ENCODE data around the gene MAML3.
"Not testable (repeated sequence)": the region's sequence is repeated elsewhere in the genome, so short reads cannot be mapped to it uniquely, and the experiment has no call there.

The MAML3 gene

DNA sequence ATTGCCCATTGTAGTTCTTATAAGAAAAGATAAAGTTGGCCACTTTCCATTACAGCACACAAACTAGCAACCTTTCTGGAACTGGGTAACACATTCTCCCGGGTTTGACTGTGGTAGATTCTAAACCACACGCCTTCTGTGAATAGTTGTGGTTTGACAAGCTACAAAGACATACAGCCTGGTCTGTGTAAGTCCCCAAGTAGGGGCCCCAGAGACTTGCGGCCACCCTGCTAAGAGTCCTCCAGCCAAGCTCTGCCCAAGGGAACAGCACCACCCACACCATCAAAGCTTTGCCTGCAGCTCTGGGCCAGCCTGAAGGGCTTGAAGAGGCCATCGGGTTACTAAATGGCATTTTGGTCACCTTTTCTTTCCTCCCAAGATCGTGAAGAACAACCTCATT is 203.4 kb downstream of the MAML3 start:
- DNase-seq (ENCODE audit: low read depth, low spot score): no peak
- no peak overlapping the region for H3K27ac ChIP-seq

DNA sequence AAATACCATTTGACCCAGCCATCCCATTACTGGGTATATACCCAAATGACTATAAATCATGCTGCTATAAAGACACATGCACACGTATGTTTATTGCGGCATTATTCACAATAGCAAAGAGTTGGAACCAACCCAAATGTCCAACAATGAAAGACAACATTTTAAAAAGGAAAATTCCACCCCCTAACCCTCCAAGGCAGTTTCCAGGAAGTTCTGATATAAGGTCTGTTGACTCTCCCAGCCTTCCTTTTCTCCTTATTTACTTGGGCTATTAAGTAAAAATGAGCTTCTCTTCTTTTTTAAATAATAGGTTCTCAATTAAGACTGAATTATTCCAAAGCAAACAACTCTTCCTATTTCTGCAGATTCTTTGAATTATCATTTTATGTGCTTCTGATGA is 209.1 kb downstream of the MAML3 start:
- not testable (repeated sequence) for DNase-seq (ENCODE audit: low read depth, low spot score); H3K27ac ChIP-seq

DNA sequence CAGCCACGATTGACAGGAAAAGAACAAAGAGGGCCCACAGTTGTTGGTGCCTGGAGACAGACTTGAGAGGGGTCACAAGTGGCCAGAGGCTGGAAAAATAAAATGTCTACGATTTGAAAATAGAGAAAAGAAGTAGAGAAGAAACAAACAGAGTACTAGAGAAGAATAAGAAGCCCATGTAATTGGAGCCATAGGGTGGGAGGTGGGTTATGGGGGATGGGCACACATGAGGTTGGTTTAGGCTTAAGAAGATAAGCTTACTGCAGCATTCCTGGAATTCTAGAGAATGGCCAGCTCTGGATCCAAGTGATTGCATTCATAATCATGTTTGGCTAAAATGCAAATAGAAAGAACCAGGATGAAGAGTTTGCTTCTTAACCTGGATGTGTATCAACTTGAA is 210.7 kb downstream of the MAML3 start:
- DNase-seq (ENCODE audit: low read depth, low spot score): no peak

DNA sequence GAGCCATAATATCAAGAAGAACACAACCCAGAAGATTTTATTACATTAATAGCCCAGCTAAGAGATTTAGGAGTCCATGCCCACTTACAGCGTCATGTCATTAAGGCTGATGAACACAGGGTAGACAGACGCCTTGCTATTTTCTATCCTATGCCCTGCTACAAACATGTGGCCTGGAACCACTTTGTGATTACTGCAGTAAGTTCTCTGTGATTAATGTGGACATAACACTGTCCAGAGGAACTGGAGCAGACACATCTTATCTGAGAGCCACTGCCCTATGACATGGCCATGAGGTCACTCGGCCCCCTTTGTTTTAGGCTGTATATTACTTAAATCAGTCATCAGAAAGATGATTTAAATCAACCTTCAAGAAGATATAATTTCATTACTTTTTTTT is 211.7 kb downstream of the MAML3 start:
- no peak overlapping the region for H3K27ac ChIP-seq
- DNase-seq (ENCODE audit: low read depth, low spot score): no peak

More for the DNA sequence above, 210.7 kb downstream of the MAML3 start:
- H3K27ac ChIP-seq: no peak overlapping the region

DNA sequence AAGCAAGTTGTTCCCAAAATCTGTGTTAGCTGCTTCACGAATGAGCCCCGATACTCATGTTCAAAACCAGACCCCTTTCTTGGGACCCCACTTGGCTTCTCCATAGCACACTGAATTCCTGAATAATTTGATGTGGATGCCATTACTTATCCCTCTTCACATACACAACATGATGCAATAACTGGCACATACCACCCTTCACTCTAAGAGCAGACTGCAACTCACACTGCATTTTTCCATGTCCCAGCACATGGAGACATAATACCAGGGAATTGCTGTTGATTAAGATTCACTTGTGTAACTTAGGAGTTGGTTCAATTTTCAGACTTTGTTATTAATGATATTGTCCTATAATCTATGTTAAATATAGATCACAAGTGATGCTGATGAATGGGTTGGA is 213.4 kb downstream of the MAML3 start:
- H3K27ac ChIP-seq: no peak overlapping the region
- DNase-seq (ENCODE audit: low read depth, low spot score): no peak

DNA sequence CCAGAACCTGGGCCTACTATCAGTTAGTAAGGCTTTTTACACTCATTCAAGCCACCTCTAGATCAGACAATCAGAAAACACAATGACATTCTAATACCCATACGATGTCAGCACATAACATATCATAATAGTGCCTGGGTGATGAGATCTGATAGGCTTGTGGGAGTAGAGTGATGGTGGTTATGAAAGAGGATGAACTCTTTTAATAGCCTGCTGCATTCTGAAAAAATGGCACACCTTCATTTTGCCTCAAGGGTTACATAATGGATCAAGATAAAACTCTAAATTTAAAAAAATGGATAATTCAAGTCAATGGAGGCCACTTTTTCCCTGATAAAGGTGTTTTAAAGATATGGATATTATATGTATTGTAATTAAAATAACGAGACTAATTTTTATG is 215.6 kb downstream of the MAML3 start:
- no peak overlapping the region for H3K27ac ChIP-seq
- no peak for DNase-seq (ENCODE audit: low read depth, low spot score)

DNA sequence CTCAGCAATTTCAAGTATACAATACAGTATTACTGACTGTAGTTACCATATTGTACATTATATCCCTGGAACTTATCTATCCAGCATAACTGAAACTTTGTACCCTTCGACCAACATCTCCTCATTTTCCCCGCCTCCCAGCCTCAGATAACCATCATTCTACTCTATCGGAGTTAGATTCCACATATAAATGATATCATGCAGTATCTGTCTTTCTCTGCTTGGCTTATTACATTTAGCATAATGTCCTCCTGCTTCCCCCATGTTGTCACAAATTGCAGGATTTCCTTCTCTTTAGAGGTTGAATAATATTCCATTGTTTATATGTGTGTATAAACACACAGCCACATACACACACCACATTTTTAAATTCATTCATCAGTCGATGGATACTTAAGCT is 218.1 kb downstream of the MAML3 start:
- DNase-seq (ENCODE audit: low read depth, low spot score): no peak
- no peak overlapping the region for H3K27ac ChIP-seq

DNA sequence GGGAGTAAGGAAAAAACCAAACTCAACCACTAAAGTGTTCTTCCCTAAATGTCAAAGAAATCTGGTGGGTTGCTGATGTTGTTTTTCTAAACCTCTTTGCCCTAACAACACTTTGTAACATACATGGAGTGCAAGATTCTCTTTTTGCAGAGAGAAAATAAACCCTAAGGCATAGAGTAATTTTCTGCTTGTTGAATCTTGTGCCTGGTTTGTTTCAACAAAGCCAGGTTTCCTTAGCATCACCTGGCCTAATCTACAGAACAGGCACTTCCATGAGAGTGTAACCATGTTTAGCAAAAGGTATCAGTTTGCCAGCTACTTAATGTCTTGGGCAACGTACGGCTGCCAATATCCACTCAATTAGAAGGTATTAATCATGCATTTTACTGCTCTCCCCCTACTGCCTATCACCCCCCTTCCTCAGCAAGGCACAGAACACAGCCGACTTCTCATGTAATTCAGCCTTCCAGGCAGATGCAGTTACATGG is 219.2 kb downstream of the MAML3 start:
- no peak for DNase-seq (ENCODE audit: low read depth, low spot score)
- H3K27ac ChIP-seq: no peak overlapping the region

DNA sequence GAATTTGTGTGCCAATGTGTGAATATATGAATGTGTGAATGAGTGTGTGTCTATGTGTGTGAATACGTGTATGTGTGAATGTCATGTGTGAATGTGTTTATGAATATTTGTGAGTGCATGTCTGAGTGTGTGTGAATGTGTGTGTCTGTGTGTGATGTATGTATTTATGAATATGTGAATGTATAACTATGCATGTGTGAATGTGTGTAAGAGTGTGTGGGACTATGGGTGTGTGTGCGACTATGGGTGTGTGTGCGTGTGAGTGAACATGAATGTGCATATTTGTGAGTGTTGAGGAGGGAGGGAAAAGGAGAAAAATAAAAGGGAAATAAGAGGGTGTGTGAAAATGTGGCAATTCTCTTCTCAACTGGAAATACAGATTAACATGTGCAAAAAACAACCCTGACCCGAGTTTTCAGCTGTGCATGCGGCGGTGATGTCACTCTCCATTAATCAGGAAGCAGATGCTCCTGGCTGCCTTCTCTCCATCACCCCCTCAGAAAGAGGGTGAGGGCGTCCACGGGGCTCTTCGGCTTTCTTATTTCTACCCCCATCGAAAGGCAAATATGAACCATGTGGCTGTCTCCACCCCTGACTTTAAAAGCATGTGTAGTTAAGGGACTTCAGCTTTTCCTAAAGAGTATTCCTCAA is 219.8 kb downstream of the MAML3 start:
- no peak for DNase-seq (ENCODE audit: low read depth, low spot score)
- no peak overlapping the region for H3K27ac ChIP-seq

DNA sequence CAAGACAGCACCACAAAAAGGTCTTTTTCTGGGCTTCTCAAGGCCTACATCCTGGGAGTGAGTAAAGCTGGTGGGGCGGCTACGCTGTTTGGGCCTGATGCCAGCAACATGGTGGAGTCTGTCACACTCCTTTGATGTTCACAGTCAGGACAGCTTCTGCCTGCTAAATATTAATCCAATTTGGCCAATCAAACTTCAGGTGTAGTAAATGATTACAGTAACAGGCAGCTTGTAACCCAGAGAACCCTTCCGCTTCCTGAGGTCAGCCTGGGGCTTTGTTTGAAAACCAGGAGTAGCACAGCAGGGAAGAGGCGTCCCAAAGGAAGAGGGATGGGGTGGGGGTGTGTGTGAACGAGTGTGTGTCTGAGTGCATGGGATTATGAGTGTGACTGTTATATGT is 220.4 kb downstream of the MAML3 start:
- no peak for DNase-seq (ENCODE audit: low read depth, low spot score)
- H3K27ac ChIP-seq: no peak overlapping the region

DNA sequence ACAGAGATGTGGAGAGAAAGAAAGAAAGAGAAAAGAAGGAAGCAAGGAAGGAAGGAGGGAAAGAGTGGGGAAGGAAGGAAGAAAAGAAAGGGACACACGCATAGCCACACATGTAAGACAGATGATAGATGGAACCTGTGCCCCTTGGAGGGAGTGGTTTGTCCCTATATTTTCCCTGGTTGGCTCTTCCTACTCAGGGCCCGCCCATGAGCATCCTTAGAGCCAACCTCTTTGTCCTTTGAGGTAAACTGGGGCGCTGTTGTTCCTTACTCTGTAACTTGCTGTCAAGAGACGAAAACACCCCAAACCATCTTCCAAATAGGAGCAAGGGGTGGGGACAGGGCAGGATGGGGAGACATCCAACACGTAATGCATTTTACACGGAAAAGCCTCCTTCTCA is 220.9 kb downstream of the MAML3 start:
- no peak overlapping the region for H3K27ac ChIP-seq
- DNase-seq (ENCODE audit: low read depth, low spot score): no peak

DNA sequence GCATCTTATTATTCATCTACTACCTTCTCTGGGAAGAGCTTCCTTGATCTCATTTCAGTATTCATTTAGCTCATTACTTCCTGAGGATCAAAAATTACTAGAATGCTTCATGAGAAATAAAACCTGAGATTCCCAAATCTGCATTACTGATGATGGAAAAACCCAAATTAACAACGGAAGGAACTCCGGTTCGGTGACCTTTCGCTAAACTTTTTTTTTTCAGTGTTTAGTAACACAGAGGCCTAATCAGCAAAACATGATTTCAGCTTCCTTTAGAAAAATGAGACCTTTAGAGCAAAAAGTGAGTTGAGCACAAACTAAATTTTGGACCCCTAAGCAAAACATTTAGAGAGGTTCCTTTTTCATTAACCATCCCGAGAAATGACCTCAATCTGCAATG is 229.2 kb downstream of the MAML3 start:
- no peak for DNase-seq (ENCODE audit: low read depth, low spot score)
- H3K27ac ChIP-seq: no peak overlapping the region

DNA sequence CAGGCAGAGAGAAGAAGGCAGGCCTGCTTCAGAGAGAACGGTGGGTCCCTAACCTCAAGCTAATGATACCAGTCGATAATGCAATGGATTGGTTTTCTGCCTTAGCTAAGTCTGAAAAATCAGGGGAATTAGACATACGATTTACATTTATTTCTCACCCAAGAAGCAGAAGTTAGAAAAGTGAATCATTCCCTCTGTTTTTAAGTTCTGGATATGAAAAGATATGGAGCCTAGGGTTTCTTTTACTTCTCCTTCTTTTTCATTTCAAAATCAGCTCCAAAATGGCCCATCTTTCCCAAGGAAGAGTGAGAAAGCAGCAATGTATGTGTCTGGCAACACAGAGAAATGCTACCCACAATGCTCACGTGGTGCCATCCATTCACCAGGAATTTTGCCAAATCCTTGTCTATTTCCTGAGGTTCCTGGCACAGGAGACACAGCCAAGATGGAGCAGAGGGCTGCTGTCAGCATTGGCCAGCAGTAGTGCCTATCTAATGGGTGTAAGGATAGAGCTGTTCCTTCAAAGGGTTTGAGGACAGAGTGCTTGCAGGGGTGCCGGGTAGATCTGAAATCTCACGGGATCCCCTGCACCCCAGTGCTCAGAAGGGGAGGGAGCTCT is 231.5 kb downstream of the MAML3 start:
- no peak for DNase-seq (ENCODE audit: low read depth, low spot score)

DNA sequence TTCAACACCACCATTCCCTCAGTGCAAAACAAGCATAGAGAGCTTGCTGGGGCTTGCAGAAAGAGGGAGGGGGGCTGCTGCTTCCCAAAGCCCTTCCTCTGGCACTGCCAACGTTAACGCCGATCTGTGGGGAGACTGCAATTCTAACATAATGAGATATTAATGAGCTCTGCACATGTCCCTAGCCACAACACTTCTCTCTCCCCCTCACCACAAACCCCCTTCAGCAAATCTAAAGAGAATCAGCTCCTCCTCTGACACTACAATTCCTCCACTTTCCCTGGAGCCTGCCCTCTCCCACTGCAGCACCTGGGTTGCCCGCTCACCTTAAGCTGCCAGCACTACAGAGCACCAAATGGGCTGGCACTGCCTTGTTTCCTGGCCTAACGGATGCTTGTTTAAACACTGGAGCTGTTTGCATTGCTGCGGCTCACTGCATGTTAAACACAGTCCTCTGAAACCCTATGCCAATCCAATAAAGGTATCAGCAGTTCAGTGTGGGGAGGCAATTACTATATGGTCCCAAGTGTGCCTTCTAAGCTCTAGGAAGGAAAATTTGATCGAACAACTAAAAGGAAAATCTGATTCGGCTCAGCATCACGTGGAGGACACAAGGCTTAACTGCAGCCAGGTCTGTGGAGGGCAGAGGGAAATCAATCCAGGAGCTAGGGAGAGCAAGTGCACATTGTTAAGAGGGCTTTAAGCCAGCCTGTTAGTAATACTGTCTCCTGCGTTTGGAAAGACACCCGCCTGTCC is 232.4 kb downstream of the MAML3 start:
- no peak for DNase-seq (ENCODE audit: low read depth, low spot score)
- no peak overlapping the region for H3K27ac ChIP-seq

More for the DNA sequence above, 231.5 kb downstream of the MAML3 start:
- no peak overlapping the region for H3K27ac ChIP-seq

DNA sequence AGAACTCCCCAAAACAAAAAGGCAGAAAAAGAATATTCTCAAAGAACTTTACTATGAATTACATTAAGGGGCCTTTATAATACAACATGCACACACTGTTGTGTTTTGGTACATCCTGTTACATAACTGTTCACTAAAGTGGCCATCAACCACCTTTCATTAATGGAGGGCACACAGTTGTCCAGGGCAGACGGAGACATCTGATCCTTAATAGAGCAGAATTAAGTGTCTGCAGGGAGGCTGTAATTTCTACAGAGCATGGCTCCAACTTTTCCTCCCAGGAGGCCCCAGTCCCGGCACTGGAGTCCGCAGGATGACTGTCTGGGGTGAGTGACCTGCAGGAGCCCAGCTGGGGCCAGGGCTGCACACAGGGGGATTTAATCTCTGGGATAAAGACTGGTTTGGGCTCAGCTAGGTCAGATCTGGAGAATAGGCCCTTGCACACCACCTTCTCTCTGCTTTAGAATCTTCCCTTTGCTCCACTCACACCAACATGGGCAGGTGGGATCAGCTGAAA is 233.4 kb downstream of the MAML3 start:
- H3K27ac ChIP-seq: no peak overlapping the region
- DNase-seq (ENCODE audit: low read depth, low spot score): no peak

DNA sequence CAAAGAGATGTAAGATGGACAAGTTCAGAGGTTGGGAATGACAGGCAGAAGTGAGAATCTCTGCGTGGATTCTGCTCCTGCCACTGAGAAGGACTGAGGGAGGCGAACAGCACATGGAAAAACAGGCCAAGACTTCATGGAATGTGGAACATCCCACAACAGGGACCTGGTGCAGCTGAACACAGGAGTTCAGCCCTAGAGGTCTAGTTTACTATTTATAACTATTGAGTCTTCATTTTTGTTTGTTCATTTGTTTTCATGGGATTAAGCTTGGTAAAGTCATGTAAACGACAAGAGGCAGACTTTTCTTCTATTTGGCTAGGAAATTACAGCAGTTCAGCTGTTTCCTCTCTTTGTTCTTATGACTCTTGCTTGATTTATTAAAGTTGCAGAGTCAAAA is 234.5 kb downstream of the MAML3 start:
- DNase-seq (ENCODE audit: low read depth, low spot score): no peak
- H3K27ac ChIP-seq: no peak overlapping the region

DNA sequence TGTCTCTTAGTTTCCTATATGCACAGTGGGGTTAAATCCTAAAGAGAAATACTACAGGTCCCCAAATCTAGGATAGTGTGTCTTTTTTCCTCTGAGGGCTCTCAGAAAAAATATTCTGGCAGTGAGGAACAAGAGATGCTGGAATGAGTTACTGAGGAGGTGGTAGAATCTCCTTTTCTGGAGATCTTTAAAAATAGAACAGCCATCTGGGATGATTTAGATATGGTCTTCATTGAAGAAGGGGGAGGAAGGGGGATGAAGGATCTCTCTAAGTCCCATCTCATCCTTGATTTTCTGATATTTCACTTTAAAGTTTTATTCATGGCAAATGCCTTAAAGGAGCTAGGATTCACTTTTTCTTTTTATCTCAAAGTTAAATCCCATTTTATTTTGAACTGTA is 235.0 kb downstream of the MAML3 start:
- DNase-seq (ENCODE audit: low read depth, low spot score): no peak
- H3K27ac ChIP-seq: no peak overlapping the region

DNA sequence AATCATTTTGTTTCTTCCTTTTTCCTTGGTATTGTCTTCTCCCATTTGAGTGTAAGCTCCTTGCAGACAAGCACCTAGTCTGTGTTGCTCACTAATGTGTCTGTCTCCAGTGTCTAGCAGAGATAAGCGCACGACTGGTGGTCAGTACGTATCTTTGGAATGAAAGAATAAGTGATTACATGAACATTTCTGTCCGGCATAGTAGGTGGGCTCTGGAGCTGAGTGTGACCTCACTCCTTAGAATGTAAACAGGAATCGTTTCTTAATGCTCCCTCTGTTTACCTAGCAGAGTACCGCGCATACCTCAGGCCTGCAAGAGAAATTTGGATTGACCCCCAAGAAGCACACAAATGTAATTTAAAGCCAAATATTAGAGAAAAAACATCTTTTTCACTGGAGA is 235.4 kb downstream of the MAML3 start:
- no peak overlapping the region for H3K27ac ChIP-seq
- no peak for DNase-seq (ENCODE audit: low read depth, low spot score)

DNA sequence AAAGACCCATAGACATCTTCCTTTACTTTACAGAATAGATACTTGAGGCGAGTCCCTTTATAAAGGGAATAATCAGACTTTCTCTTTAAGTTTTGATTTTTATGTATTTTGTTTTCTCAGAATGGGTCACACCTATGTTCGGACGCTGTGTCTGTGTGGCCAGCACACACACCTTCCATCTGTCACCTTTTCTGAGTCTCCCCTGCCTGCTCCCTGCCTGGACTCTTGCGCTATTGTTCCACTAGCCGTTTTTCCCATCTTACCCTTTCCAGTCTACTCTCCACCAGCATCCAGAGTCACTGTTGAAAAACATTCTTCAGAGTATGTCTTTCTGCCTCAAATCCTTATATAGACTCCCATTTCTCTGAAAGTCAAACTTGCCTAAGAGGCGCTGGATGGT is 236.1 kb downstream of the MAML3 start:
- DNase-seq (ENCODE audit: low read depth, low spot score): no peak
- no peak overlapping the region for H3K27ac ChIP-seq

DNA sequence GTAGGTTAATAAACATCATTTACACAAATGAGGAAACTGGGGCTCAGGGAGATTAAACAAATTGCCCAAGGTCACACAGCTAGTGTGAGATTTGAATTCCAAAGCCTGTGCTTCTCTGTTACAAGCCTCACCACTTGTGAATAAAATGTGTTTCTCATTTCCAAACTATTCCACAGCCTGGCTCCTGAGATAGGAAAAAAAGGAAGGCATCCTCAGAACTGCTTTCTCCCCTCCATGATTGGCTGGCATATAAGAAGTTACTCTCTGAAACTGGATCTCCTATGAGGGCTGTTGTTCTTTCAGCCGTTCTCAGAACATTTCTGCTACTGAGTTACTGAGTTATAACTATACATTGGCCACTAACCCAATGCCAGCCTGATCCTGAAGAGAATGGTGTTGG is 237.9 kb downstream of the MAML3 start:
- no peak overlapping the region for H3K27ac ChIP-seq
- no peak for DNase-seq (ENCODE audit: low read depth, low spot score)

DNA sequence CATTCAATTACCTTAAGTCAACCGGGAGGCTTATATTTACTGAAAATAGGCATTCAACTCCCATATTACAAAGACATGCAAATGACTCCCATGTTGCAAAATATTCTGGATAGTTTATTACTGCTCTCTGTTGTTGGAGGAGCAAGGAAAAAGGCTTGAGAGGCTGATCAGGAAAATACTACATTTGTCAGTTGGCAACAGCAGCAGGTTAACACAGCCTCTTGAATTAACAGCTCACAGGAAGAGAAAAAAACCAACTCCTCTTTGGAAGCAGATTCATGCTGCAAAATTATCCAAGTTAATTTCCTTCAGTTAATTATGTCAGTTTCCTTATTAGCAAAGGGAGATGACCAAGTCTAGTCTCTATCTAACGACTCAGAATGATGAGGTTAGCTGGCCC is 238.9 kb downstream of the MAML3 start:
- no peak overlapping the region for H3K27ac ChIP-seq
- DNase-seq (ENCODE audit: low read depth, low spot score): no peak
